Subcutaneous adipose tissue (tissue), 4 donors: ENCODE results near the gene IGFBP2. TPM values are rescaled to one million over a fixed set of nuclear protein-coding genes. Genes with fewer than 3 reads are reported as not detected.

Source experiments
- CTCF ChIP-seq: fragments of 450-650 bp; IDR thresholded peaks from one replicate; pipeline ENCODE4 v1.5.1; 2016; ENCODE audit warnings: low read depth, mild to moderate bottlenecking, control low read depth, antibody characterized with exemption, moderate library complexity
- total RNA-seq, 4 donors: library from RNA; depleted of rRNA; stranded (reverse); fragments of >200 nt; gene quantifications; one replicate each; pipeline ENCODE4 v1.1.0, GENCODE V29; 2016

IGFBP2 gene
- total RNA-seq, 4 donors from 2014 or later, result 18.9 to 50.5 (median 22.9) TPM

GRCh38 chr2:216695401-216695821, 62.2 kb downstream of the IGFBP2 start, which contains the start of gene IGFBP5:
TSS of gene IGFBP5 (minus strand) at chr2:216695549. CDS start at chr2:216694775, 774 bp downstream.
- TF ChIP-seq CTCF, result no peak

- TF ChIP-seq CTCF, result no peak
These were observed 63.1 kb downstream of the IGFBP2 start for GRCh38 chr2:216696321-216696720.

GRCh38 chr2:216696751-216697560, 63.7 kb downstream of the IGFBP2 start:
- TF ChIP-seq CTCF, result no peak

GRCh38 chr2:216698293-216698692, 65.1 kb downstream of the IGFBP2 start:
- no peak for TF ChIP-seq CTCF

GRCh38 chr2:216698895-216699294, 65.7 kb downstream of the IGFBP2 start:
- TF ChIP-seq CTCF, result no peak

GRCh38 chr2:216700088-216700567, 66.9 kb downstream of the IGFBP2 start:
- TF ChIP-seq CTCF, result no peak

GRCh38 chr2:216700781-216701180, 67.6 kb downstream of the IGFBP2 start:
- no peak for TF ChIP-seq CTCF
